GM12873 (cell line): ENCODE results near the gene EZH2.

Experiments used
- CTCF ChIP-seq: IDR thresholded peaks from 2 replicates; pipeline ENCODE4 v1.5.1; 2012; ENCODE audit warnings: low read depth, mild to moderate bottlenecking, moderate library complexity, low read length, control low read depth; ENCODE audit not compliant: insufficient read depth; ENCODE audit errors: missing control alignments

EZH2 gene

GRCh38 chr7:148867596-148868377 is 16.3 kb downstream of the EZH2 start:
- no peak for TF ChIP-seq CTCF

DNA sequence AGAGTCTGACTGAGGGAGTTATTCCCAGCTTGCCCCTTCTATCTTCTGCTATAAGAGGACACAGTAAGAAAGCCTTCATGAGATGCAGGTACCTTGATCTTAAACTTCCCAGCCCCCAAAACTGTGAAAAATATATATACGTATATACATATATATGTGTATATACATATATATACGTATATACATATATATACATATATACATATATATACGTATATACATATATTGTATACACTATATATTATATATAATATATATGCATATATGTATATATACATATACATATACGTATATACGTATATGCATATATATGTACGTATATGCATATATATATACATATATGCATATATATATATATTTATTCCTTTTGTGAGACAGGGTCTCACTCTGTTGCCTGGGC is 17.7 kb downstream of the EZH2 start:
- TF ChIP-seq CTCF, result no peak

- no peak for TF ChIP-seq CTCF
Observed at GRCh38 chr7:148865283-148865682, 18.8 kb downstream of the EZH2 start.

- TF ChIP-seq CTCF, result no peak
Observed at GRCh38 chr7:148863324-148863723, 20.8 kb downstream of the EZH2 start.

DNA sequence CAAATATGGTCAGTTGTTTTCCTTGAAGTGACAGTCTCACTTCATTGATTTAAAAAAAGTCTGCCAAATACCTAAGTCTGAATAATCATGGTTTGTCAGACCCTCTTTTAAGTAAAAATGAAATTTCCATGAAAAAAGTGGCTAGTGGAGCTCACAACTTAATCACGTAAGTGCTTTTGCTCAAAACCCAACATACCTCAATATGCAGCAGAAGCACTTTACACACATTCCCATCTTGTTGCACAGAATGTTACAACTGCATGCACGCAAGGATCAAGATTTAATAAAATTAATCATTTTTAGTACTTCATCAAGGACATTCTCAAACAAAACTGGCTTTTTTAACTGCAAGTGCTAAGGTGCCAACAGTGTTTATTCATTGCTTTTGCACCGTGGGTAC is 21.6 kb downstream of the EZH2 start:
- no peak for TF ChIP-seq CTCF

DNA sequence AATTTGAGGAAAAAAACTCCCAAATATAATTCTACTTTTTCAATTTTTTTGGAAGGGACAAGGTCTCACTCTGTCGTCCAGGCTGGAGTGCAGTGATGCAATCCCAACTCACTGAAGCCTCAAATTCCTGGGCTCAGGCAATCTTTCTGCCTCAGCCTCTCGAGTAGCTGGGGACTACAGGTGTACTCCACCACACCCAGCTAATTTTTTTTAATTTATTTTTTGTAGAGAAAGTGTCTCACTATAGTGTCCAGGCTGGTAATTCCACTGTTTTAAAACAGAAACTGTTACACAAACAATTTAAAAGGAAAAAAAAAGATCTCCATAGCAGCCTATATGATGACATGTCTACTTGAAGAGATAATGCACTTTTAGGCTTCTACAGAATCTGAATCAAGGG is 25.6 kb downstream of the EZH2 start:
- TF ChIP-seq CTCF, result no peak

- TF ChIP-seq CTCF, result no peak
Observed at GRCh38 chr7:148856891-148857290, 27.2 kb downstream of the EZH2 start.

DNA sequence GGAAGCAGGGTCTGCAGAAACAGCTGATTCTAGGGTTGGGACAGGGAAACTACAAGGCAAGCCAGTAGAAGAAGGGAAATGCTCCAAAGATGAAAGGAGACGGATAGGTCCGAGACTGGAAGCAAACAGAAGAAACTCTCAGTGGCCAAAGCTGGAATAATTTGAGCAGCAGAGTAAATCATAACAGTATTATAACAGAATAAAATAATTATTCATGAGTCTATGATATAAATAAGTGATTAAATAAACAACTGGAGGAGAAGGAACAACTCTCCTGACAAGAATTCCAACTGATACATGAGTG is 27.6 kb downstream of the EZH2 start:
- no peak for TF ChIP-seq CTCF
